Right lobe of liver (tissue), 6 donors: ENCODE measurements around the gene CACNA2D4. TPM values are rescaled to one million over a fixed set of nuclear protein-coding genes. Genes with fewer than 3 reads are reported as not detected.

ENCODE experiments used
- ATAC-seq, 4 donors: fragments of 200-7000 bp; cut with Tn5 transposase; one replicate each; pipeline ENCODE4 v1.9.1; 2020; ENCODE audit warnings: mild to moderate bottlenecking in 4 of 4, moderate library complexity in 4 of 4
- DNase-seq, 3 donors: peaks; one replicate each; pipeline ENCODE4 v3.0.0-alpha.2; 2020
- H3K27ac ChIP-seq, 3 donors: fragments of 200-600 bp; one replicate each; pipeline ENCODE4 v1.8.0; 2022
- H3K27me3 ChIP-seq, 2 donors: fragments of 200-600 bp; one replicate each; pipeline ENCODE4 v1.8.0; 2022
- H3K36me3 ChIP-seq, 4 donors: fragments of 200-600 bp; sonication (generic) in 1 of 4; one replicate each; pipeline versions ENCODE4 v1.5.1 to v1.8.0; 2017 to 2022; ENCODE audit warnings: control low read depth in 1 of 4
- H3K4me1 ChIP-seq, 4 donors: fragments of 200-600 bp; sonication (generic) in 1 of 4; one replicate each; pipeline versions ENCODE4 v1.5.1 to v1.8.0; 2017 to 2022; ENCODE audit warnings: control low read depth in 1 of 4
- H3K4me3 ChIP-seq, 3 donors: fragments of 200-600 bp; one replicate each; pipeline ENCODE4 v1.8.0; 2022
- H3K9me3 ChIP-seq, 4 donors: fragments of 200-600 bp; sonication (generic) in 1 of 4; one replicate each; pipeline versions ENCODE4 v1.5.1 to v1.8.0; 2017 to 2022; ENCODE audit warnings: control low read depth in 1 of 4
- CTCF ChIP-seq, 4 donors: fragments of 200-600 bp in 3 of 4; fragments of 450-650 bp in 1 of 4; IDR thresholded peaks; one replicate each; pipeline versions ENCODE4 v1.5.1 to v1.8.0; 2016 to 2022; ENCODE audit warnings: antibody characterized with exemption in 4 of 4, mild to moderate bottlenecking in 2 of 4
- POLR2A ChIP-seq: fragments of 450-650 bp; IDR thresholded peaks from one replicate; pipeline ENCODE4 v1.6.1; 2017; ENCODE audit warnings: antibody characterized with exemption, mild to moderate bottlenecking
- WGBS: methylation state at CpG from one replicate; pipeline ENCODE4 v1.1.6; 2018; ENCODE audit warnings: low coverage, low lambda C conversion rate; ENCODE audit not compliant: insufficient coverage; ENCODE audit errors: missing lambda C conversion rate; 5-methylcytosine and 5-hydroxymethylcytosine counted together
- intact Hi-C, 2 donors: fragments of 100-400 bp; cut with DNase I; formaldehyde crosslinking; loops; one replicate each; pipeline versions ENCODE4 v1.11.2 to v1.14.1; 2022
- total RNA-seq, 6 experiments: library from RNA; depleted of rRNA in 2 of 6; stranded (reverse); fragments of >200 nt in 2 of 6; fragmentation: NEBNext Ultra II Directional in 3 of 6; extraction: Animal tissue kit (Norgen Biotek cat#: 25700) in 3 of 6; gene quantifications; one replicate each; pipeline versions ENCODE4 v1.1.0 to v1.2.4, GENCODE V29; 2016 to 2023
- donor health status: DM: no; HTN: yes; CAD: no.
- donor health status: DM: no; HTN: no; CAD: no.
- donor health status: DM: no; HTN: no; CAD: no.
- donor health status: DM: no; HTN: yes; CAD: no.
- donor health status: DM: no; HTN: yes; CAD: no.

The CACNA2D4 gene
- total RNA-seq, 6 experiments from 2014 or later, result 0.87 to 1.9 (median 0.96) TPM

GRCh38 chr12:1920971-1921370 lies 2.5 kb upstream of the CACNA2D4 start:
- 38% methylated on average over 14 of the region's 17 CpGs for WGBS
- no peaks in the 10 kb centered on the region for H3K27me3 ChIP-seq
- TF ChIP-seq CTCF (IDR thresholded peaks at IDR 0.05) (no peak), POLR2A (no peak)
- no peak overlapping the region for H3K27ac ChIP-seq
- no peaks in the 10 kb centered on the region for H3K4me1 ChIP-seq
- H3K9me3 ChIP-seq, result no peaks in the 10 kb centered on the region
- intact Hi-C loops, result no loop called here
- ATAC-seq, result peak; percentile 35 to 56 (median 48)
- no peak overlapping the region for H3K4me3 ChIP-seq
- H3K36me3 ChIP-seq, result no peaks in the 10 kb centered on the region
- DNase-seq, result peak in 2 of 3 donors; percentile 47 to 69

- DNase-seq (no peak), ATAC-seq (no peak)
- 90% methylated on average over 13 of the region's 13 CpGs for WGBS
- H3K9me3 ChIP-seq, result no peaks in the 10 kb centered on the region
- intact Hi-C loops, result no loop called here
- no peak overlapping the region for H3K4me3 ChIP-seq
- no peak overlapping the region for H3K27ac ChIP-seq
- no peaks in the 10 kb centered on the region for H3K27me3 ChIP-seq
- TF ChIP-seq CTCF (IDR thresholded peaks at IDR 0.05) (no peak), POLR2A (no peak)
- H3K36me3 ChIP-seq, result no peaks in the 10 kb centered on the region
- H3K4me1 ChIP-seq, result no peaks in the 10 kb centered on the region
These were observed 2.0 kb upstream of the CACNA2D4 start for GRCh38 chr12:1920436-1920835.

GRCh38 chr12:1919763-1920162 lies 1.3 kb upstream of the CACNA2D4 start:
- no peak for ATAC-seq
- TF ChIP-seq POLR2A (no peak), CTCF (IDR thresholded peaks at IDR 0.05) (no peak)
- Histone ChIP-seq H3K36me3 (no peaks in the 10 kb centered on the region), H3K4me1 (no peaks in the 10 kb centered on the region), H3K27me3 (no peaks in the 10 kb centered on the region), H3K4me3 (no peak overlapping the region), H3K27ac (no peak overlapping the region), H3K9me3 (no peaks in the 10 kb centered on the region)
- 77% methylated on average over 3 of the region's 3 CpGs for WGBS
- no peak for DNase-seq
- intact Hi-C loops, result loop anchor here in 1 of 2 donors (10.0 kb wide), 1 partner anchor 95 kb away; the partner anchor contains the start of gene LRTM2

GRCh38 chr12:1919284-1919683 lies 832 bp upstream of the CACNA2D4 start:
- no peaks in the 10 kb centered on the region for H3K27me3 ChIP-seq
- no peak overlapping the region for H3K4me3 ChIP-seq
- H3K4me1 ChIP-seq, result no peaks in the 10 kb centered on the region
- intact Hi-C loops, result loop anchor here in 1 of 2 donors (10.0 kb wide), 1 partner anchor 94 kb away; the partner anchor contains the start of gene LRTM2
- no peaks in the 10 kb centered on the region for H3K9me3 ChIP-seq
- H3K27ac ChIP-seq, result no peak overlapping the region
- H3K36me3 ChIP-seq, result no peaks in the 10 kb centered on the region
- ATAC-seq (no peak), DNase-seq (no peak)
- TF ChIP-seq POLR2A (no peak), CTCF (IDR thresholded peaks at IDR 0.05) (no peak)
- WGBS, result 80% methylated on average over 1 of the region's 5 CpGs

- peak overlapping the region in 1 of 3 donors; percentile 43 for H3K27ac ChIP-seq
- H3K9me3 ChIP-seq, result no peaks in the 10 kb centered on the region
- TF ChIP-seq POLR2A (no peak), CTCF (IDR thresholded peaks at IDR 0.05) (no peak)
- no peaks in the 10 kb centered on the region for H3K4me1 ChIP-seq
- WGBS, result no CpG with 5 or more reads among the region's 6 CpGs
- intact Hi-C loops, result loop anchor here in 1 of 2 donors (10.0 kb wide), 1 partner anchor 94 kb away; the partner anchor contains the start of gene LRTM2
- no peak overlapping the region for H3K4me3 ChIP-seq
- H3K27me3 ChIP-seq, result no peaks in the 10 kb centered on the region
- DNase-seq (peak in 2 of 3 donors; percentile 49 to 57), ATAC-seq (peak in 3 of 4 donors; percentile 22 to 58 (median 44))
- no peaks in the 10 kb centered on the region for H3K36me3 ChIP-seq
These were observed 408 bp upstream of the CACNA2D4 start for GRCh38 chr12:1918884-1919236.
